ENCODE measurements around the gene NOSTRIN.

DNA sequence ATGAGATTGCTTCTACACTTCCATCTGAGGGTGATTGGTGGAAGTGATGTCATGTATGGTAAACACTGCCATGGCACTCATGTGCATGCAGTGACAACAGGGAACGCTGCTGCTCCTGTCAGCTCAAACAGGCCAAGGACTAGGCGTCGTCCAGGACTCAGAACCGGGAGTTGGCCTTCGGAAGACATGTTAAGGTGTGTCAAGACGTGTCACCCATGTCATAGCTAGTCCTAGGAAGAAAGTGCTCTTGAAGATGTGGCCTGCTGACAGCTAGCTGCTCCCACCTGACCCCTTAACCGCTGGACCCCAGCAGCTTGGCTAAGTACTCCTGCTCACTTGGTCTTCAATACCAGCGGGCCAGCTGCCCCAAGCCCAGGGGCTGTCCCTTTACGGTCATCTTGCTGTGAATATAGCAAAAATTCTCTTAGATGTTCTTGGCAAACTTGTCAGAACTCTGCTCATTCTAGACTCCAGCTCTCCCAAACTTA lies 6.3 kb upstream of the NOSTRIN start:
- TF ChIP-seq, protein P1, sequence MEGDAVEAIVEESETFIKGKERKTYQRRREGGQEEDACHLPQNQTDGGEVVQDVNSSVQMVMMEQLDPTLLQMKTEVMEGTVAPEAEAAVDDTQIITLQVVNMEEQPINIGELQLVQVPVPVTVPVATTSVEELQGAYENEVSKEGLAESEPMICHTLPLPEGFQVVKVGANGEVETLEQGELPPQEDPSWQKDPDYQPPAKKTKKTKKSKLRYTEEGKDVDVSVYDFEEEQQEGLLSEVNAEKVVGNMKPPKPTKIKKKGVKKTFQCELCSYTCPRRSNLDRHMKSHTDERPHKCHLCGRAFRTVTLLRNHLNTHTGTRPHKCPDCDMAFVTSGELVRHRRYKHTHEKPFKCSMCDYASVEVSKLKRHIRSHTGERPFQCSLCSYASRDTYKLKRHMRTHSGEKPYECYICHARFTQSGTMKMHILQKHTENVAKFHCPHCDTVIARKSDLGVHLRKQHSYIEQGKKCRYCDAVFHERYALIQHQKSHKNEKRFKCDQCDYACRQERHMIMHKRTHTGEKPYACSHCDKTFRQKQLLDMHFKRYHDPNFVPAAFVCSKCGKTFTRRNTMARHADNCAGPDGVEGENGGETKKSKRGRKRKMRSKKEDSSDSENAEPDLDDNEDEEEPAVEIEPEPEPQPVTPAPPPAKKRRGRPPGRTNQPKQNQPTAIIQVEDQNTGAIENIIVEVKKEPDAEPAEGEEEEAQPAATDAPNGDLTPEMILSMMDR (IDR thresholded peaks at IDR 0.05) = no peak
- TF ChIP-seq POLR2A (IDR thresholded peaks at IDR 0.05) = no peak
- TF ChIP-seq POLR2AphosphoS5 (IDR thresholded peaks at IDR 0.05) = no peak

Measured in gastroesophageal sphincter (tissue), 3 donors.